MM.1S (cell line): ENCODE results near the gene URGCP.

ENCODE experiments used
- CTCF ChIP-seq: fragments of 300-600 bp; sonication (generic); IDR thresholded peaks from 2 replicates; pipeline ENCODE4 v1.5.1; 2016; ENCODE audit warnings: antibody characterized with exemption, low read length, mixed read lengths
- EZH2 ChIP-seq: fragments of 300-600 bp; sonication (generic); optimal IDR thresholded peaks from 2 replicates; pipeline ENCODE3; 2017; ENCODE audit warnings: low read depth, mild to moderate bottlenecking, antibody characterized with exemption, low read length, mixed read lengths

- TF ChIP-seq CTCF = no peak
- no peak for TF ChIP-seq EZH2
Measured at GRCh38 chr7:43921423-43921822, 15.0 kb upstream of the URGCP start.
